GM18498 (cell line): ENCODE data around the gene THEM5.

Experiments
- ATAC-seq: cut with Tn5 transposase; IDR thresholded peaks from one replicate; pipeline ENCODE4 v1.9.1; 2021; ENCODE audit warnings: mild to moderate bottlenecking, moderate library complexity; ENCODE audit not compliant: unreplicated experiment

THEM5 gene

GRCh38 chr1:151823175-151823574, 30.3 kb downstream of the THEM5 start:
- ATAC-seq: no peak

DNA sequence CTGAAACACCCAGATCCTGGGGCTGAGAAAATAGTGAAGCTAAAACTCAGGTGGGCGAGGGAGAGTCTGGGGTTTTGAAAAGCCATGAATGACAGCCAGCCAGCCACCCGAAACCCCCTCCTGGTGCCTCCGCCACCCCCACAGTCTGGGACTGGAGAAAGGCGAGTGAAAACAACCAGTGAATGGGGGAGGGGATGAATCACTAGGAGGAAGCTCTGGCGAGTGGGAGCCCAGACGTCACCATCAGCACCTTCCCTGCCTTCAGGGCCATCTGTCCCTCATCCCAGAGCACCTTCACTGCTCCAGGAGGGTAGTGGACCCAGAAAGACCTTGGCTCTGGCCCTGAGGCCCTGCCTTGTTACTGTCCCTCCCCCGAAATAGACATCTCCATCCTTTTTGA, 31.1 kb downstream of the THEM5 start:
- ATAC-seq: no peak

DNA sequence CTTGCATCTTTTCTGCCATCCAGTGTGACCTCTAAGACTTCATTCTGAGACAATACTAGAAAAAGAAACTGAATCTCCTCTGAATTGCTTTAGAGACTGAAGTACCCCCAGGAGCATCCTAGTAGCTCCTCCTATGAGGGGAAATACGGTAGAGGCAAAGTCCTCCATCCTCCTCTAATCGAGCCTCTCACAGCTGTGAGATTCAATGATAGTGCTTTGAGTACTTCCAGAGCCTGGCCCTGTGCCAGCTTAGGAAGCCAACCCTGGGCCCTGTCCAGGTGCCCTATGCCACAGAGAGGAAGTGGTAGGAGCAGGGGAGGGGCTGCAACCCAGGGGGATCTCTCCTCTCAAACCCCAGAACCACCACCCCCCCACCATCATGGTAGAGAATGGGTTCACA, 32.6 kb downstream of the THEM5 start:
- no peak for ATAC-seq

- no peak for ATAC-seq
These were observed 33.4 kb downstream of the THEM5 start for GRCh38 chr1:151819976-151820623.

DNA sequence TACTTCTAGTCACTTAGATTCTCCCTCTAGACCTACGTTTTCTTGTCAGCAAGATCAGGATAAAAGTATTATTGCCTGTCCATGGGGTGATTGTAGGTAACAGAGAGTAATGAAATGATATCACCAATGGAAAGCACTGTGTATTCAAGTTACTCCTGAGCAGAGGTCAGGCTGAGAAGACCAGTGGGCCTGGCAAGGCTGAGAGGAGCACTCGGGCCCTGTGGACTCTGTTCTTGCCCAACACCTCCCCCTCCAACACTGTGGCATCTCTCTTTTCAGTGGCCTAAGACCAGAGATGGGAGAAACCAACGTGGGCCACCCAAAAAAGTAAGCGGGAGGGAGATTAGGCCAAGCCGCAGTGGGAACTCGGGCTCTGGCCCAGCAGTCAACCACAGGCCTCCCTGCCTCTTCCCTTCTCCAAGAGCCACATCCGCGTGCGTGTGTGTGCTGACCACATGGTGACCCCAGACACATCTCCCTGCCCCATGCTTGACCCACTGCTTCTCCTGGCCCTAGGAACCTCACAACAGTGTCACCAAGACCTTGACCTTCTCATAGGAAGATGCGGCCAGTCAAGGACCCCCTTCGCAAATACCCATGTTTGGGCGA, 34.2 kb downstream of the THEM5 start:
- ATAC-seq: no peak

DNA sequence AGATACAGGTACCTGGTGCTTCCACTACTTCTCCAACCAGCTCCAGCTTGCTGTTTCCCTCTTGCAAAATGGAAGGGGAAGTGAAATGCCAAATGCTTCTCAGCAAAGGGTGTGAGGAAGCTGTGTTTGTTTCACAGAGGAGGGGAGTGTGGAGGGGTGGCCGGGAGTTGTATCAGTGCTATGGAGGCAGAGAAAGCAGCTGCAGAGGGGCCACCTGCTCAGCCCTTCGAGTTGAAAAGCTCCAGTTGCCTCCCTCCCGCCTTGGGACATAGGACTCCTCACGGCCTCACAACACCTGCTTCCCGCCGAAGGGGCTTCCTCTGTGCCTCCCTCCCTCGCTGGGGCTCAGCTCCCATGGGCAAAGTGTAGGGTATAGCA, 36.2 kb downstream of the THEM5 start:
- ATAC-seq: no peak

- ATAC-seq: no peak
These were observed 36.8 kb downstream of the THEM5 start for GRCh38 chr1:151816548-151817352.

DNA sequence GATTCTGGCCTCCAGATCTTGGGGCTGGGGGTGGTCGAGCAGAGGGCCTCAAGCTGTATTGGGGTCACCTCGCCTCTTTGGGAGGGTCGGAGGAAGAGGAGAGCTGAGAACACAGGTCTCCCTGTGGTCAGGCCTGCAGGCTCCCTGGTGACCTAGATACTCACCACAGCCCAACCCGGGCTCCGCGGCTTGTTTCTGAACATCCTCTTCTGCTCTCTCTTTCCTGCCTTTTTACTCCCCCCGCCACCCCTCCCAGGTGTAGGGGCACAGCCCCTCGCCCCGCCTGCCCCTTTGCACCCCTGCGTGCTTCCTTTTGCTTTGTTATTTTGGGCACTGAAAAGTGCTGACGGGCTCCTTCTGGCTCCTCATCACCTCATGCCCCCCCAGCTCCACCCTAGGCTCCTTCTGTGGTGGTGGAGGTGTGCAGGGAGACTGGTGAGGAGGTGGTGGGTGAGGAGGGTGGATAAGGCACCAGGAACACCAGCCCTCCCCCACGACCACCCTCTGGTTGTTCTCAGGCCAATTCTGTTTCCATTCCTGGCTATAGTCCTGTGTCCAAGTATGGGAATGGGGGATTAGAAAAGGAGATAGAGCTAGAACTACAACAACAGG, 37.7 kb downstream of the THEM5 start:
- ATAC-seq: no peak

- no peak for ATAC-seq
These were observed 38.5 kb downstream of the THEM5 start for GRCh38 chr1:151814971-151815545.

- no peak for ATAC-seq
These were observed 39.1 kb downstream of the THEM5 start for GRCh38 chr1:151814426-151814825.

GRCh38 chr1:151813271-151813977, 40.1 kb downstream of the THEM5 start:
- no peak for ATAC-seq

DNA sequence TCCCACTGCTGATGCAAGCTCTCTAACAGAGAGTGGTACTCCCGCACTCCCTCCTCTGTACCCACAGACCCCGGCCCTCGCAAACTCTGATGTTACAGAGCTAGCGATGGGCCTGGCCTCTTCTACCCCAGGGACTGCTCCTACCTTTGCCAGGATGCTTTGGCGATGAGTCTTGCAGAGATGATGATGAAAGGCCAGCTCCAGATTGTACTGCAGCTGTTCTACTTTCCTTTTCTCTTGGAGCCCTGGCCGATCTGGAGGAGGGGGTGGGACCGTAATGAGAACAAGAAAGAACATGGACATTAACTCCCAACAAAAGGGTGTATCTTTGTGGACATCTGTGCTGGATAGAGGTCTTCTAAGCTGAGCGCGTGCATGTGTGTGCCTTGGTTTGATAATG, 42.3 kb downstream of the THEM5 start:
- no peak for ATAC-seq

- no peak for ATAC-seq
These were observed 43.4 kb downstream of the THEM5 start for GRCh38 chr1:151809985-151810556.

DNA sequence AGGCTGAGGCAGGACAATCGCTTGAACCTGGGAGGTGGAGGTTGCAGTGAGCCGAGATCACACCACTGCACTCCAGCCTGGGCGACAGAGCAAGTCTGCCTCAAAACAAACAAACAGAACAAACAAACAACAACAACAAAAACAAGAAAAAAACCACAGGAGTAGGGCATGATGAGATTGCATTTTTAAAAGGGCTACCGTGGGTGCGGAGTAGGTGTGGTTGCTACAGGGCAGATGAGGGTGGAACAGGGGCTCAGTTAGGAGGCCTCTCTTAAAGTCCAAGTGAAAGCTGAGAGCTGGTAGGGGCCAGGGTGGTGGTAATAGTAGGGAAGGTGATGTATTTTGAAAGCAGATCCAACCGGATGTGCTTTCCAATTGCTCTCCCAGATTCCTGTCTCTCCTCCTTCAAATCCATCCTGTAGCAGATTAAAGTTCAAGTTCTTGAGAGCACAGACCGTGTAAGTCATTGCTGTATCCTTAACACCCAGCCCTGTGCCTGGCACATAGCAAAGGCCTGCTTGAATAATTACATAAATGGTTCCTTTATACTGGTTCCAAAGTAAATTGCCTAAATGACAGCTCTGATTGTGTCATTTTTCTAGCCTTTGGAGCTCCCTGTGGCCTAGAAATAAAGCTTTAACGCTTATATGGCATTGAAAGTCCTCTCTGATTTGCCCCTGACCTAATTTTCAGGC, 44.1 kb downstream of the THEM5 start:
- no peak for ATAC-seq

GRCh38 chr1:151807766-151808165, 45.7 kb downstream of the THEM5 start:
- ATAC-seq: no peak

- no peak for ATAC-seq
These were observed 46.4 kb downstream of the THEM5 start for GRCh38 chr1:151807131-151807530.

DNA sequence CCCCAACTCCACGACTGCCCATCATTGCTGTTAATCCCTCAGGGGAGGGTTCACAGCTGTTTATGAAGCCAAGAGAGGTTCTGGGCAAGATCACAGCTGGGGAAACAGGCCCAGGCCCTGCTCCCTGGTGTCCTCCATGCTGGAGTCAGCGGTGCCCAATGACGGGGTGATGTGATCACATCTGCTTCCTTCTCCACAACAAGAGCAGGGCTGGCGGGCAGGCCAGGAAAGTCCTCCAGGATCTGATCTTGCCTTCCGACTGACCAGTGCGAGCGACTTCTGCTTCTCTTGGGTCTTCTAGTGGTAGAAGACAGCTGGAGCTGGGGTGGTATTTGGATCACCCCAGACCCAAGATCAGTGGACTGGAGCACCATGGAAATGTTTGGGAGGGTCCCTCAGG, 47.3 kb downstream of the THEM5 start:
- ATAC-seq: no peak

- ATAC-seq: no peak
These were observed 48.3 kb downstream of the THEM5 start, which contains the start of gene LINGO4 for GRCh38 chr1:151805066-151805820. LINGO4 (minus strand) TSS chr1:151805419; CDS start chr1:151802704, 2,715 bp downstream.

DNA sequence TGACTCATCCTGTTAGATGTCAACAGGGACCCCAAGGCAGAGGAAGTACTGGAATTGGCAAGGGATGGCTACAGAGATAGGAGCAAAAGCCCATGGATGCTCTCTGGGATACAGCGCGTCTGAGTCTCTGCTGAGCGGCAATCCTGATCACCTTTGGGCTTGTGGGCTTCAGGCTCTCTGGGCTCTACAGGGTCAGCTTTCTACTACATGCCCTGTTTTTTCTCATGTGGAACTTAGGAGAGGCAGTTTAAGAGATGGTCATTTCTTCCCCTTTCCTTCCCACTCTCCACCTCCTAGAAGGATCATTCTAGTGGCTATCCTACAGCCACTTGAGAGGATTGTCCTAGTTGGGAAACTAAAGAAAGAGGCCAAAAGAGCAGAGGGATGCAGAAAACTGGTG, 49.6 kb downstream of the THEM5 start:
- no peak for ATAC-seq
